Retinal pigment epithelial cell (primary cell): ENCODE data around the gene ACP4.
"Not testable (repeated sequence)": the region's sequence is repeated elsewhere in the genome, so short reads cannot be mapped to it uniquely, and the experiment has no call there.

Experiments used
- DNase-seq: peaks from one replicate; pipeline ENCODE4 v3.0.0-alpha.2; 2010; ENCODE audit warnings: low read depth
- H3K4me3 ChIP-seq: 2 replicates; pipeline ENCODE4 v1.5.1; 2011; ENCODE audit warnings: mild to moderate bottlenecking, low read length, control low read depth, moderate library complexity
- CTCF ChIP-seq: conservative IDR thresholded peaks from 2 replicates; pipeline ENCODE4 v1.5.1; 2011; ENCODE audit warnings: low read depth, low read length, control low read depth, inconsistent platforms

Gene ACP4

GRCh38 chr19:50753879-50754278 lies 36.3 kb upstream of the ACP4 start:
- DNase-seq = no peak
- TF ChIP-seq CTCF = no peak
- no peak overlapping the region for H3K4me3 ChIP-seq

GRCh38 chr19:50756244-50756643 lies 34.0 kb upstream of the ACP4 start:
- H3K4me3 ChIP-seq, DNase-seq: not testable (repeated sequence)

GRCh38 chr19:50757624-50758023 lies 32.6 kb upstream of the ACP4 start:
- not testable (repeated sequence) for H3K4me3 ChIP-seq, DNase-seq

- DNase-seq, H3K4me3 ChIP-seq: not testable (repeated sequence)
These were observed 31.1 kb upstream of the ACP4 start for GRCh38 chr19:50759076-50759475.

GRCh38 chr19:50759886-50760285 lies 30.3 kb upstream of the ACP4 start:
- DNase-seq = no peak
- H3K4me3 ChIP-seq = no peak overlapping the region
- TF ChIP-seq CTCF = no peak

GRCh38 chr19:50761501-50761900 lies 28.7 kb upstream of the ACP4 start:
- not testable (repeated sequence) for DNase-seq, H3K4me3 ChIP-seq

- not testable (repeated sequence) for DNase-seq, H3K4me3 ChIP-seq
These were observed 26.7 kb upstream of the ACP4 start for GRCh38 chr19:50763521-50763920.

GRCh38 chr19:50764409-50764808 lies 25.8 kb upstream of the ACP4 start:
- TF ChIP-seq CTCF = no peak
- DNase-seq = no peak
- no peak overlapping the region for H3K4me3 ChIP-seq

GRCh38 chr19:50766746-50767145 lies 23.5 kb upstream of the ACP4 start:
- not testable (repeated sequence) for DNase-seq

GRCh38 chr19:50767263-50767662 lies 23.0 kb upstream of the ACP4 start:
- not testable (repeated sequence) for DNase-seq, H3K4me3 ChIP-seq

More at GRCh38 chr19:50766746-50767145, 23.5 kb upstream of the ACP4 start:
- not testable (repeated sequence) for H3K4me3 ChIP-seq

- no peak for TF ChIP-seq CTCF
- no peak overlapping the region for H3K4me3 ChIP-seq
- no peak for DNase-seq
These were observed 21.9 kb upstream of the ACP4 start for GRCh38 chr19:50768277-50768676.

GRCh38 chr19:50770164-50770563 lies 20.1 kb upstream of the ACP4 start, which contains the start of gene GPR32:
TSS of gene GPR32 (plus strand) at chr19:50770464. CDS start at chr19:50770601, 137 bp downstream.
- DNase-seq, H3K4me3 ChIP-seq: not testable (repeated sequence)
